Ishikawa (cell line): Measurements from ENCODE around the gene RDH8.

Source experiments
- CEBPB ChIP-seq: IDR thresholded peaks from 2 replicates; pipeline ENCODE4 v1.6.1; 2012
- CREB1 ChIP-seq: IDR thresholded peaks from 2 replicates; pipeline ENCODE4 v1.6.1; 2012; ENCODE audit warnings: low read depth
- EGR1 ChIP-seq: IDR thresholded peaks from 2 replicates; pipeline ENCODE4 v1.6.1; 2012
- EP300 ChIP-seq: IDR thresholded peaks from 2 replicates; pipeline ENCODE4 v1.6.1; 2012; ENCODE audit warnings: borderline replicate concordance
- FOXM1 ChIP-seq: IDR thresholded peaks from 2 replicates; pipeline ENCODE4 v1.6.1; 2012; ENCODE audit warnings: low read depth, borderline replicate concordance
- NFIC ChIP-seq: IDR thresholded peaks from 2 replicates; pipeline ENCODE4 v1.6.1; 2012
- RAD21 ChIP-seq: IDR thresholded peaks from 2 replicates; pipeline ENCODE4 v1.6.1; 2012; ENCODE audit warnings: low read depth
- TAF1 ChIP-seq: IDR thresholded peaks from 2 replicates; pipeline ENCODE4 v1.6.1; 2012; ENCODE audit warnings: low read depth, mild to moderate bottlenecking
- TCF12 ChIP-seq: IDR thresholded peaks from 2 replicates; pipeline ENCODE4 v1.6.1; 2012; ENCODE audit warnings: low read depth
- TEAD4 ChIP-seq: IDR thresholded peaks from 2 replicates; pipeline ENCODE4 v1.6.1; 2012
- YY1 ChIP-seq: IDR thresholded peaks from 2 replicates; pipeline ENCODE4 v1.6.1; 2012; ENCODE audit warnings: low read depth
- ZBTB7A ChIP-seq: IDR thresholded peaks from 2 replicates; pipeline ENCODE4 v1.6.1; 2012; ENCODE audit warnings: low read depth
- TF ChIP-seq, protein P1 (sequence below): IDR thresholded peaks from 2 replicates; pipeline ENCODE4 v1.6.1; 2012
- TF ChIP-seq, protein P2 (sequence below): IDR thresholded peaks from 2 replicates; pipeline ENCODE4 v1.6.1; 2012
- TF ChIP-seq, protein P3 (sequence below): IDR thresholded peaks from 2 replicates; pipeline ENCODE4 v1.6.1; 2012; ENCODE audit warnings: low read depth, mild to moderate bottlenecking

Gene RDH8

GRCh38 chr19:10033614-10034013, 20.3 kb downstream of the RDH8 start:
- no peak for TF ChIP-seq NFIC
- TF ChIP-seq TCF12: no peak
- TF ChIP-seq CEBPB: no peak
- TF ChIP-seq EGR1: no peak
- no peak for TF ChIP-seq CREB1
- TF ChIP-seq, protein P1, sequence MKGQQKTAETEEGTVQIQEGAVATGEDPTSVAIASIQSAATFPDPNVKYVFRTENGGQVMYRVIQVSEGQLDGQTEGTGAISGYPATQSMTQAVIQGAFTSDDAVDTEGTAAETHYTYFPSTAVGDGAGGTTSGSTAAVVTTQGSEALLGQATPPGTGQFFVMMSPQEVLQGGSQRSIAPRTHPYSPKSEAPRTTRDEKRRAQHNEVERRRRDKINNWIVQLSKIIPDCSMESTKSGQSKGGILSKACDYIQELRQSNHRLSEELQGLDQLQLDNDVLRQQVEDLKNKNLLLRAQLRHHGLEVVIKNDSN: no peak
- TF ChIP-seq YY1: no peak
- TF ChIP-seq ZBTB7A: no peak
- TF ChIP-seq, protein P2, sequence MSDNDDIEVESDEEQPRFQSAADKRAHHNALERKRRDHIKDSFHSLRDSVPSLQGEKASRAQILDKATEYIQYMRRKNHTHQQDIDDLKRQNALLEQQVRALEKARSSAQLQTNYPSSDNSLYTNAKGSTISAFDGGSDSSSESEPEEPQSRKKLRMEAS: no peak

- no peak for TF ChIP-seq TAF1
- TF ChIP-seq EGR1: no peak
- TF ChIP-seq, protein P2: no peak
- TF ChIP-seq EP300: no peak
- no peak for TF ChIP-seq CREB1
- TF ChIP-seq YY1: no peak
- no peak for TF ChIP-seq NFIC
- no peak for TF ChIP-seq TCF12
- no peak for TF ChIP-seq FOXM1
Measured at GRCh38 chr19:10036601-10037071, 23.4 kb downstream of the RDH8 start.

DNA sequence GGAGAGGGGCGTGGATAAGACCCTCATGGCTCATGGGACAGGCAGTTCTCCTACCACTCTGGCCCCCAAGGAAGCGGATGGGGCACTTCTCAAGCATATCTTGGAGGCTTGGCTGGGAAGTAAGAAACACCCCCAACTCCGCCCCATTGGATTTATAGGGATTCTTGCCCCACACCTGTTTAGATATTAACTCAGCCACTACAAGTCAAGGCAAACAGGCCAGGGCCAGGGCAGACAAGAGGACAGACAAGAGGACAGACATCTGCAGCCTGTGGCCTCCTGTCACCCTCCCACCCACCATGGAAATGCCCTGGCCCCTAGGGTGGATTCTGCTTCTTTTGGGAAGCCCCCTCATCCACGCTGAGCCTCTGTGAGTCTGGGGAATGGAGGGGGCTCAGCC, 24.1 kb downstream of the RDH8 start:
- TF ChIP-seq ZBTB7A: no peak
- TF ChIP-seq CREB1: no peak

- TF ChIP-seq NFIC (peak; percentile 48), EGR1 (no peak), CREB1 (no peak), FOXM1 (no peak), ZBTB7A (no peak), YY1 (no peak)
- TF ChIP-seq, protein P1: no peak
Measured at GRCh38 chr19:10037809-10038208, 24.5 kb downstream of the RDH8 start.

DNA sequence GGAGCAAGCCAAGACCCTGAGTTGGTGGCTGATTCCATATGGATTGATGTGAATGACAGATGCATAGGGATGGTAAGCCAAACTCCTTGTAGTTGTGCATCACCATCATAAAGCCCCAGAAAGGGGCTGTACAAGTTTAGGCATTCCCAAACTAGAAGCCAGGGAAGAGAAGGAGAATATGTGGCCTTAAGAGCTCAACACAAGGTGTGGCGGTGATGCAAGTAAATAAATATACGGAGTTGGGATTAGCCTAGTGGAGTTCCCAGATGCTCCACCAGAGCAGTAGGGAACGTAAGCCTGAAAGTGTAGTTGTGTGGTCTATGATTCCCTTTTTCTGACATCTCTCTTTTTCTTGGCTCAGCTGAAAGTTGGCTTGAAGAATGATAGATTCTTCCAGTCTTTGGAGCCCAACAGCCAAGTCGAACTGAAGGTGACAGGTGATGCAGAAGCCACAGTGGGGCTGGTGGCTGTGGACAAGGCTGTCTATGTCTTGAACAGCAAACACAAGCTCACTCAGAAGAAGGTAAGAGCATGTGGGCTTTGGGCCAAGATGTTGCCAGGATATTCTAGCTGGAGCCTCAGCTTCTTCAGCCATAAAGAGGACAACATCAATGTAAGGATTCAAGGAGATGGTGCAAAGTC, 30.1 kb downstream of the RDH8 start:
- TF ChIP-seq, protein P1: no peak

DNA sequence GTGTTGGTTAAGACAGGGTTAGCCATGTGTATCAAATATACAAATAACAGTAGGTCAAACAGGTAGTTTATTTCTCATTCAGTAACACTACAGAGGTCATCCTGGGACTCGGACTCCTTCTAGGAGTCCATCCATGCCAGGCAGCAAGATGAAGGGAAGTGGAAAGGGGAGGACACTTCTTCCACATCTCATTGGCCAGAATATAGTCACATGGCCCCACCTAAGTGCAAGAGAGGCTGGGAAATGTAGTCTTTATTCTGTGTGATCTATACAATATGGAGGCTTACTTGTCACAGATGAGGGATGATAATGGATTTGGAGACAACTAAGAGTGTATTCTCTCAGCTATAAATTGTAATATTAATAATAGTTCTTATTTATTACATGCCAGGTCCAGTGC, 31.1 kb downstream of the RDH8 start:
- no peak for TF ChIP-seq TEAD4
- TF ChIP-seq YY1: no peak
- TF ChIP-seq, protein P1: peak; percentile 95
- no peak for TF ChIP-seq TAF1

- TF ChIP-seq YY1 (no peak), FOXM1 (no peak), TCF12 (no peak), TAF1 (no peak), RAD21 (no peak), EP300 (no peak), CREB1 (no peak), NFIC (no peak), ZBTB7A (no peak), EGR1 (no peak), TEAD4 (no peak), CEBPB (no peak)
- TF ChIP-seq, protein P2: no peak
- TF ChIP-seq, protein P1: no peak
- TF ChIP-seq, protein P3, sequence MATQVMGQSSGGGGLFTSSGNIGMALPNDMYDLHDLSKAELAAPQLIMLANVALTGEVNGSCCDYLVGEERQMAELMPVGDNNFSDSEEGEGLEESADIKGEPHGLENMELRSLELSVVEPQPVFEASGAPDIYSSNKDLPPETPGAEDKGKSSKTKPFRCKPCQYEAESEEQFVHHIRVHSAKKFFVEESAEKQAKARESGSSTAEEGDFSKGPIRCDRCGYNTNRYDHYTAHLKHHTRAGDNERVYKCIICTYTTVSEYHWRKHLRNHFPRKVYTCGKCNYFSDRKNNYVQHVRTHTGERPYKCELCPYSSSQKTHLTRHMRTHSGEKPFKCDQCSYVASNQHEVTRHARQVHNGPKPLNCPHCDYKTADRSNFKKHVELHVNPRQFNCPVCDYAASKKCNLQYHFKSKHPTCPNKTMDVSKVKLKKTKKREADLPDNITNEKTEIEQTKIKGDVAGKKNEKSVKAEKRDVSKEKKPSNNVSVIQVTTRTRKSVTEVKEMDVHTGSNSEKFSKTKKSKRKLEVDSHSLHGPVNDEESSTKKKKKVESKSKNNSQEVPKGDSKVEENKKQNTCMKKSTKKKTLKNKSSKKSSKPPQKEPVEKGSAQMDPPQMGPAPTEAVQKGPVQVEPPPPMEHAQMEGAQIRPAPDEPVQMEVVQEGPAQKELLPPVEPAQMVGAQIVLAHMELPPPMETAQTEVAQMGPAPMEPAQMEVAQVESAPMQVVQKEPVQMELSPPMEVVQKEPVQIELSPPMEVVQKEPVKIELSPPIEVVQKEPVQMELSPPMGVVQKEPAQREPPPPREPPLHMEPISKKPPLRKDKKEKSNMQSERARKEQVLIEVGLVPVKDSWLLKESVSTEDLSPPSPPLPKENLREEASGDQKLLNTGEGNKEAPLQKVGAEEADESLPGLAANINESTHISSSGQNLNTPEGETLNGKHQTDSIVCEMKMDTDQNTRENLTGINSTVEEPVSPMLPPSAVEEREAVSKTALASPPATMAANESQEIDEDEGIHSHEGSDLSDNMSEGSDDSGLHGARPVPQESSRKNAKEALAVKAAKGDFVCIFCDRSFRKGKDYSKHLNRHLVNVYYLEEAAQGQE: no peak
Measured at GRCh38 chr19:10045371-10045770, 32.1 kb downstream of the RDH8 start.
